Lower leg skin (tissue), 3 donors: ENCODE data around the gene ANK2.

Source experiments
- POLR2A ChIP-seq, 2 donors: fragments of 450-650 bp; IDR thresholded peaks; one replicate each; pipeline ENCODE4 v1.6.1; 2016 to 2017; ENCODE audit warnings: antibody characterized with exemption in 2 of 2, mild to moderate bottlenecking in 1 of 2, moderate library complexity in 1 of 2
- TF ChIP-seq, protein P1 (sequence below), 3 donors: fragments of 450-650 bp; IDR thresholded peaks; one replicate each; pipeline ENCODE4 v1.5.1; 2016; ENCODE audit warnings: antibody characterized with exemption in 3 of 3, mild to moderate bottlenecking in 3 of 3, moderate library complexity in 2 of 3

GRCh38 chr4:113356453-113356852 is 307.0 kb downstream of the ANK2 start:
- TF ChIP-seq, protein P1, sequence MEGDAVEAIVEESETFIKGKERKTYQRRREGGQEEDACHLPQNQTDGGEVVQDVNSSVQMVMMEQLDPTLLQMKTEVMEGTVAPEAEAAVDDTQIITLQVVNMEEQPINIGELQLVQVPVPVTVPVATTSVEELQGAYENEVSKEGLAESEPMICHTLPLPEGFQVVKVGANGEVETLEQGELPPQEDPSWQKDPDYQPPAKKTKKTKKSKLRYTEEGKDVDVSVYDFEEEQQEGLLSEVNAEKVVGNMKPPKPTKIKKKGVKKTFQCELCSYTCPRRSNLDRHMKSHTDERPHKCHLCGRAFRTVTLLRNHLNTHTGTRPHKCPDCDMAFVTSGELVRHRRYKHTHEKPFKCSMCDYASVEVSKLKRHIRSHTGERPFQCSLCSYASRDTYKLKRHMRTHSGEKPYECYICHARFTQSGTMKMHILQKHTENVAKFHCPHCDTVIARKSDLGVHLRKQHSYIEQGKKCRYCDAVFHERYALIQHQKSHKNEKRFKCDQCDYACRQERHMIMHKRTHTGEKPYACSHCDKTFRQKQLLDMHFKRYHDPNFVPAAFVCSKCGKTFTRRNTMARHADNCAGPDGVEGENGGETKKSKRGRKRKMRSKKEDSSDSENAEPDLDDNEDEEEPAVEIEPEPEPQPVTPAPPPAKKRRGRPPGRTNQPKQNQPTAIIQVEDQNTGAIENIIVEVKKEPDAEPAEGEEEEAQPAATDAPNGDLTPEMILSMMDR (IDR thresholded peaks at IDR 0.05), result no peak
- TF ChIP-seq POLR2A (IDR thresholded peaks at IDR 0.05), result no peak
